GM18511 (cell line): ENCODE measurements around the gene GARIN5B.
A peak's percentile ranks its signal among the peaks of the same experiment; 100 is the strongest.

Experiments used
- ATAC-seq: cut with Tn5 transposase; IDR thresholded peaks from one replicate; pipeline ENCODE4 v1.9.1; 2021; ENCODE audit warnings: mild to moderate bottlenecking, moderate library complexity; ENCODE audit not compliant: unreplicated experiment

GARIN5B gene

GRCh38 chr19:55389386-55390317 is 26.6 kb upstream of the GARIN5B start:
- no peak for ATAC-seq

DNA sequence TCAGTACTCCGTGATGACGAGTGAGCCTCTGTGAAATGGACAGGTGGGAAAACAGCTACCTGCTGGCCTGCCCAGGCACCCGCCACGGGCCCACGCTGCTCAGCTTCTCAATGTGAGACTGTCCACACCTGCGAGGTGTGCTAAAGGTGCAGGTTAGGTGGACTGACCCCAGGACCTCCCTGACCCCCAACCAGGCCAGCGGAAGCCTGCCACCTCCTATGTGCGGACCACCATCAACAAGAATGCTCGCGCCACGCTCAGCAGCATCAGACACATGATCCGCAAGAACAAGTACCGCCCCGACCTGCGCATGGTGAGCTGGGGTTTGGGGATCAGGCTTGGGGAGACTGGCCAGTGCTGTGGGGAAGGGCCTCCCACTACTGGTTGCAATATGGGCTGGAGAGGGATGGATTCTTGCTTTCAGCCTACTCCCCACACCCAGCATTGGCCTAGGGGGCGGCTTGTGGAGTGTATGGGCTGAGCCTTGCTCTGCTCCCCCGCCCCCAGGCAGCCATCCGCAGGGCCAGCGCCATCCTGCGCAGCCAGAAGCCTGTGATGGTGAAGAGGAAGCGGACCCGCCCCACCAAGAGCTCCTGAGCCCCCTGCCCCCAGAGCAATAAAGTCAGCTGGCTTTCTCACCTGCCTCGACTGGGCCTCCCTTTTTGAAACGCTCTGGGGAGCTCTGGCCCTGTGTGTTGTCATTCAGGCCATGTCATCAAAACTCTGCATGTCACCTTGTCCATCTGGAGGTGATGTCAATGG is 24.9 kb upstream of the GARIN5B start:
- ATAC-seq = no peak

- ATAC-seq = no peak
Observed at GRCh38 chr19:55386493-55386971, 23.5 kb upstream of the GARIN5B start.

DNA sequence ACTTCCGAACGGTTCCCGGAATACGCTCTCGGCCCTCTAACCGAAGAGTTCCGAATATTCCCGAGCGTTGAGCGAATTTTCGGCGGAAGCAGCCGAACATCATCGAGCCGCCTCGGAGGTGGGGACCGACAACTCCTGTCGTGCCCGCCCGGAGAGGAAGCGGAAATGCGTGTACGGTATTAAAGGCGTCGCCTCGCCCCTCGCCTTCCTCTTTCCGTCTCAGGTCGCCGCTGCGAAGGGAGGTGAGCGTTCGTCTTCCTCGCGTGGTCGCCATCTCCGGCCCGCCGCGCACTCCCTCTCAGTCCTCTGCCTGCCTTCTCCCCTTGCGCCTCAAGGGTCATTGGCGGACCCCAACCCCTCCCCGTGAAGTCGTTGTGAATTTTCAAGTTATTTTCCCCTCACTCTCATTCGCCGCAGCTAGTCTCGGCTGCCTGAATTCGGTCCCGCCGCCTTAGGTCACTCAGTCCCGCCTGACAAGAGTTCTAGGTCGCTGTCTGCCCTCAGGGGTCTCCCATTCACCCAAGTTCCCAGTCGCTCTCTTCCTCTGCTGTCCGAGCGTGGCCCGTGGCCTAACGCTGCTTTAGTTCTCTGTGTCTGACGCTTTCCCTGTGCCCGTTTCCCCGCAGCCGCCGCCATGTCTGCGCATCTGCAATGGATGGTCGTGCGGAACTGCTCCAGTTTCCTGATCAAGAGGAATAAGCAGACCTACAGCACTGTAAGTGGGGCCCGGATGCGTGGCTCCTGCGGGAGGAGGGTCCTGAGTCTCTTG is 22.8 kb upstream of the GARIN5B start, which contains the start of gene RPL28:
Gene RPL28, plus strand, starts transcription at position 209 of the 769 bp plus-strand sequence. Its CDS starts 426 bp downstream, at position 635.
- peak; percentile 64 for ATAC-seq

- ATAC-seq = peak; percentile 61
Observed at GRCh38 chr19:55384920-55385723, 22.1 kb upstream of the GARIN5B start.

- ATAC-seq = no peak
Observed at GRCh38 chr19:55384131-55384919, 21.3 kb upstream of the GARIN5B start, which contains the start of gene TMEM238. TSS of gene TMEM238 (minus strand) at chr19:55384292. CDS start at chr19:55384259, 33 bp downstream.

DNA sequence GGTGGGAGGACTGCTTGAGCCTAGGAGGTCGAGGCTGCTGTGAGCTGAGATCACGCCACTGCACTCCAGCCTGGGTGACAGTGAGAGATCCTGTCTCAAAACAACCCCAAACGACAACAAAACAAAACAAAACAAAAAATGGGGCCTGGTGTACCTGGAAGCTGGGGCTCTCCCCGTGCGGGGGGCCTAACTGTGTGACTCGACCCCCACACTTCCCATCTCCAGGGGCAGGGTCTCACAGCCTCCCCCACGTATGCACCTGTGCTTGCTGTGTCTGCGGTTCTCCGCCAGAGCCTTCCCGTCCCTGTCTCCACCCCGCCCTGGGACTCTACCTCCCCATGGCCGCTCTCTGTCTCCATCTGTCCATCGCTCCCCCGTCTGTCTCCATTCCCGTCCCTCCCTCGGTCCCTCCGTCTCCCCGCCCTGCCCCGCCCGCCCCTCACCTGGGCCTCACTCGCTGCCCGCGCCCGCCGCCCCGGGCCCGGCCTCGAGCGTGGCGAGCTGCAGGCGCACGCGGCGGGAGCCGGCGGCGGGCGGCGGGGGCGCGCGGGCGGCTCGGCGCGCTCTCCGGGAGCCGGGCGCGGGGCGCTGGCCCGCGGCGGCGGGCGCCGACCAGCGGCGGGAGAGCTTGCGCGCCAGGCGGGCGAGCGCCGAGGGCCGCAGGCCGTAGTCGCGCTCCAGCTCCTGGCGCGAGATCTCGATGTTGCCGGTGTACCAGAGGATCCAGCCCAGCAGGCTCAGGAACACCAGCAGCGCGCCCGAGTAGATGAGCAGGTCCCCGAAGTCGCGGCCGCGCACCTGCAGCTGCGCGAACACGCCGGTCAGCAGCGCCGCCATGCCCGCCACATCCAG is 20.4 kb upstream of the GARIN5B start:
- no peak for ATAC-seq

GRCh38 chr19:55382522-55383054 is 19.5 kb upstream of the GARIN5B start:
- ATAC-seq = no peak

- ATAC-seq = no peak
Observed at GRCh38 chr19:55382013-55382412, 19.0 kb upstream of the GARIN5B start.

GRCh38 chr19:55379174-55379573 is 16.1 kb upstream of the GARIN5B start:
- no peak for ATAC-seq

DNA sequence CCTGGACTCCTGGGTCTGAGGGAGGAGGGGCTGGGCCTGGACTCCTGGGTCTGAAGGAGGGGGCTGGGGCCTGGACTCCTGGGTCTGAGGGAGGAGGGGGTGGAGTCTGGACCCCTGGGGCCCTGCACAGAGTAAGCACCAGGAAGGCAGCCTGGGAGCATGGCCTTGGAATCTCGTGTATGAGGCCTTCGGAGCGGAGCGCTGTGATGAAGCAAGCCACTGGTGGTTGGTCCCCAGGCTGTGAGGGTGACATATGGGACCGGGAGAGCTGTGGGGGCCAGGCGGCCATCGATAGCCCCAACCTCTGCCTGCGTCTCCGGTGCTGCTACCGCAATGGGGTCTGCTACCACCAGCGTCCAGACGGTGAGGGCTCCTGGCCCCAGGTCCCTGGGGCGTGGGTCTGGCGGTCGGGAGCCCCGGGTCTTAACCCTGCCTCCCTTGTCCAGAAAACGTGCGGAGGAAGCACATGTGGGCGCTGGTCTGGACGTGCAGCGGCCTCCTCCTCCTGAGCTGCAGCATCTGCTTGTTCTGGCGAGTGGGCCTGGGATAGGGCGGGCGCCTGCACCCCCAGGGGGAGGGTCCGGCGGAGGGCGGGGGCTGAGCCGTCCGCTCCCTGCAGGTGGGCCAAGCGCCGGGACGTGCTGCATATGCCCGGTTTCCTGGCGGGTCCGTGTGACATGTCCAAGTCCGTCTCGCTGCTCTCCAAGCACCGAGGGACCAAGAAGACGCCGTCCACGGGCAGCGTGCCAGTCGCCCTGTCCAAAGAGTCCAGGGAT is 14.5 kb upstream of the GARIN5B start:
- no peak for ATAC-seq

DNA sequence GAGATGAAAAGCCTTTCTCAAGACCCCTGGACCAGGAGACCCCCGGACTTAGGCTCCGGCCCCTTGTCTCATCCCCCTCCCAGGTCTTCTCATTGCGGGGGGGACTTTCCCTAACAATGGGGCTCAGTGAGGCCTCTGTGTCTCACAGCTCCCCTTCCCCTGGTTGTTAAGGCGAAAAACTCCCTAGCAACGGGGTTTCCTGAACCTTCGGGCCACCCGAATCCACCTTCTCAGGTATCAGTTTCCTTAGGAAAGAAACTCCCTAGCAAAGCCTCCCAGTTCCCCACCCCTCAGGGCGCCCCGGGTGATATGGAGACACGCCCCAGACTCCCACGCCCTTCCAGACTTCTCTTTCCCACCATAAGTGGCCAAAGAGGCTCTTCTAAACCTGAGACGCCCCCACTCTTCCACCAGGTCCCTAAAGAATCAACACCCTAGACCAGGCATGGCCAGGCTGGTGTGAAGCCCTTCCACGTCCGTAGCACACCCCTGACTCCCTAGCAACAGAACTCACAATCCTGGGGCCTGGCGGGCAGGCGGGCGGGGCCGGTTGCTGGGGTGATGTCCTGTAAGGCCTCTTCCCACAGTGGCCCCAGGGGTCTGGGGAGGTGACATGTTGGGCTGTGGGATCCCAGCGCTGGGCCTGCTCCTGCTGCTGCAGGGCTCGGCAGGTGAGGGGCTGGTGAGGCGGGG is 13.3 kb upstream of the GARIN5B start, which contains the start of gene TMEM190:
Gene TMEM190, plus strand, starts transcription at position 586 of the 693 bp plus-strand sequence. Its CDS starts 28 bp downstream, at position 614.
- no peak for ATAC-seq

- no peak for ATAC-seq
Observed at GRCh38 chr19:55373993-55374757, 11.1 kb upstream of the GARIN5B start.

GRCh38 chr19:55373306-55373992 is 10.4 kb upstream of the GARIN5B start:
- ATAC-seq = no peak
